Hair follicular keratinocyte (primary cell): ENCODE measurements around the gene PHF3. TPM values are rescaled to one million over a fixed set of nuclear protein-coding genes. Genes with fewer than 3 reads are reported as not detected.

Source experiments
- total RNA-seq: library from RNA; depleted of rRNA; stranded (reverse); fragments of >200 nt; gene quantifications from 2 replicates; pipeline ENCODE4 v1.2.3, GENCODE V29; 2015

PHF3 gene
- total RNA-seq, result 13.7 and 20.1 TPM in 2 replicates

GRCh38 chr6:63635588-63636517 lies at the start of gene PHF3:
Gene PHF3 (plus strand): TSS chr6:63635802. CDS start chr6:63646552, 10,750 bp downstream.

Other genes with a start within 250 kb of the PHF3 start
- gene PTP4A1, start 63.3 kb upstream of the PHF3 start, total RNA-seq, result 35.1 and 47.0 TPM in 2 replicates